Heart left ventricle (tissue), 16 donors: ENCODE results near the gene PDIA6. TPM values are rescaled to one million over a fixed set of nuclear protein-coding genes. Genes with fewer than 3 reads are reported as not detected.

Experiments used
- ATAC-seq, 4 donors: fragments of 200-7000 bp; cut with Tn5 transposase; one replicate each; pipeline ENCODE4 v1.9.1; 2020 to 2022; ENCODE audit warnings: moderate library complexity in 4 of 4, mild to moderate bottlenecking in 3 of 4, moderate number of reproducible peaks in 1 of 4
- DNase-seq, 5 donors: peaks; one replicate each; pipeline ENCODE4 v3.0.0-alpha.2; 2020
- H3K27ac ChIP-seq, 12 donors: fragments of 200-600 bp; sonication (generic) in 4 of 12; one replicate each; pipeline versions ENCODE4 v1.5.0 to v1.8.0; 2016 to 2022; ENCODE audit warnings: mild to moderate bottlenecking in 2 of 12
- H3K27me3 ChIP-seq, 9 donors: fragments of 200-600 bp; sonication (generic) in 2 of 9; one replicate each; pipeline versions ENCODE4 v1.5.1 to v1.8.0; 2016 to 2022; ENCODE audit warnings: mild to moderate bottlenecking in 3 of 9
- H3K36me3 ChIP-seq, 9 donors: fragments of 200-600 bp; sonication (generic) in 2 of 9; one replicate each; pipeline versions ENCODE4 v1.5.0 to v1.8.0; 2018 to 2022; ENCODE audit warnings: mild to moderate bottlenecking in 2 of 9
- H3K4me1 ChIP-seq, 12 donors: fragments of 200-600 bp; sonication (generic) in 4 of 12; one replicate each; pipeline versions ENCODE4 v1.5.0 to v1.8.0; 2016 to 2022; ENCODE audit warnings: mild to moderate bottlenecking in 3 of 12
- H3K4me3 ChIP-seq, 12 donors: fragments of 200-600 bp; sonication (generic) in 4 of 12; one replicate each; pipeline versions ENCODE4 v1.5.0 to v1.8.0; 2017 to 2022; ENCODE audit warnings: mild to moderate bottlenecking in 9 of 12, moderate library complexity in 4 of 12
- H3K9me3 ChIP-seq, 12 donors: fragments of 200-600 bp; sonication (generic) in 4 of 12; one replicate each; pipeline versions ENCODE4 v1.5.0 to v1.8.0; 2016 to 2022; ENCODE audit warnings: mild to moderate bottlenecking in 1 of 12
- POLR2A ChIP-seq, 2 donors: fragments of 450-650 bp; IDR thresholded peaks; one replicate each; pipeline ENCODE4 v1.6.1; 2017; ENCODE audit warnings: antibody characterized with exemption in 2 of 2, mild to moderate bottlenecking in 2 of 2, moderate library complexity in 2 of 2
- WGBS, 4 donors: extraction: QIAGEN DNeasy Blood & Tissue Kit in 2 of 4; methylation state at CpG; one replicate each; pipeline versions ENCODE4 v1.1.5 to v1.1.7; 2013 to 2018; 5-methylcytosine and 5-hydroxymethylcytosine counted together
- intact Hi-C, 10 donors: fragments of 100-400 bp; cut with DNase I; formaldehyde crosslinking; loops; one replicate each; pipeline versions ENCODE4 v1.11.1 to v1.14.2; 2022
- polyA plus RNA-seq, 2 donors: library from polyadenylated mRNA; stranded (reverse); fragments of 200-250 nt; gene quantifications; one replicate each; pipeline ENCODE4 v1.2.3, GENCODE V29; 2013
- total RNA-seq, 9 donors: library from RNA; depleted of rRNA in 2 of 9; stranded (reverse); fragments of >200 nt in 2 of 9; fragmentation: NEBNext Ultra II Directional in 3 of 9; extraction: Animal tissue kit (Norgen Biotek cat#: 25700) in 3 of 9; gene quantifications; one replicate each; pipeline versions ENCODE4 v1.1.0 to v1.2.4, GENCODE V29; 2016 to 2023
- TF ChIP-seq, protein P1 (sequence below), 12 donors: fragments of 200-600 bp; sonication (generic) in 4 of 12; IDR thresholded peaks; one replicate each; pipeline versions ENCODE4 v1.5.0 to v1.8.0; 2018 to 2022; ENCODE audit warnings: antibody characterized with exemption in 12 of 12, mild to moderate bottlenecking in 5 of 12
- donor health status: ischemic (EF 13 %, LVEDD 7.1; RV severe dilation, severe dysfunction).
- donor health status: healthy with polysubstance abuse.
- donor health status: DM: no; HTN: yes; CAD: no.
- donor health status: DM: no; HTN: no; CAD: no.
- donor health status: ischemic (EF 25% LVEDD 6.9; RV normal size, moderate dysfunction).
- donor health status: ischemic (EF 25% LVEDD 5.7; RV mildly dilated, moderate dysfunction).
- donor health status: healthy.
- donor health status: DM: yes; HTN: yes; CAD: no.
- donor health status: ischemic (EF 35%, LVEDD 5.7; RV mildly dilated, moderate dysfunction).
- donor health status: nonischemic (EF 11% LVEDD 7.7; RV severe dilation, severe dysfunction).
- donor health status: DM: yes; HTN: yes; CAD: no.
- donor health status: PGD.
- donor health status: ischemic (EF 29% LVEDD 5.4; RV normal size, mild dysfunction).
- donor health status: nonischemic (EF 23%, LVEDD 6.1; RV moderate dilation, normal function).

PDIA6 gene
- total and polyA plus RNA-seq, 11 donors: 32.0 to 402 (median 110) TPM

DNA sequence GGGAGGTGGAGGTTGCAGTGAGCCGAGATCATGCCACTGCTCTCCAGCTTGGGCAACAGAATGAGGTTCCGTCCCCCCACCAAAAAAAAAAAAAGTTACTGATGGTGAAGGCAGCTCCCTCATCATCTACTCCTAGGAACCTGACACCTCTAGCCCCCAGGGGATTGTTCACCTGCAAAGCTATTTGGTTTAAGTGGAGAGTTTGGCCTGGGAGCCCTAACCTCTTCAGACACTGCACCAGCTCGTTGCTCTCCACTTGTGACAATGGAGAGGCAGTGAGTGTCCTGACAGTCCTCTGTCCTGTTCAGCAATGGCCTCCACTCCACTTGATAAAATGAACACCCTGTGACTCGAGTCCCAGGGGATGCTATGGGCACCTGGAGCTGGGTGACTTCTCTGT lies 47.7 kb downstream of the PDIA6 start:
- TF ChIP-seq POLR2A (IDR thresholded peaks at IDR 0.05): no peak
- TF ChIP-seq, protein P1, sequence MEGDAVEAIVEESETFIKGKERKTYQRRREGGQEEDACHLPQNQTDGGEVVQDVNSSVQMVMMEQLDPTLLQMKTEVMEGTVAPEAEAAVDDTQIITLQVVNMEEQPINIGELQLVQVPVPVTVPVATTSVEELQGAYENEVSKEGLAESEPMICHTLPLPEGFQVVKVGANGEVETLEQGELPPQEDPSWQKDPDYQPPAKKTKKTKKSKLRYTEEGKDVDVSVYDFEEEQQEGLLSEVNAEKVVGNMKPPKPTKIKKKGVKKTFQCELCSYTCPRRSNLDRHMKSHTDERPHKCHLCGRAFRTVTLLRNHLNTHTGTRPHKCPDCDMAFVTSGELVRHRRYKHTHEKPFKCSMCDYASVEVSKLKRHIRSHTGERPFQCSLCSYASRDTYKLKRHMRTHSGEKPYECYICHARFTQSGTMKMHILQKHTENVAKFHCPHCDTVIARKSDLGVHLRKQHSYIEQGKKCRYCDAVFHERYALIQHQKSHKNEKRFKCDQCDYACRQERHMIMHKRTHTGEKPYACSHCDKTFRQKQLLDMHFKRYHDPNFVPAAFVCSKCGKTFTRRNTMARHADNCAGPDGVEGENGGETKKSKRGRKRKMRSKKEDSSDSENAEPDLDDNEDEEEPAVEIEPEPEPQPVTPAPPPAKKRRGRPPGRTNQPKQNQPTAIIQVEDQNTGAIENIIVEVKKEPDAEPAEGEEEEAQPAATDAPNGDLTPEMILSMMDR (IDR thresholded peaks at IDR 0.05): no peak
- no peak overlapping the region for H3K27ac ChIP-seq
- intact Hi-C loops: no loop called here
- no peaks in the 10 kb centered on the region for H3K36me3 ChIP-seq
- ATAC-seq (no peak), DNase-seq (no peak)
- H3K27me3 ChIP-seq: no peaks in the 10 kb centered on the region
- H3K4me1 ChIP-seq: peaks cover 0 to 16% (median 0%) of the 10 kb centered on the region in 12 donors
- H3K9me3 ChIP-seq: no peaks in the 10 kb centered on the region
- no peak overlapping the region for H3K4me3 ChIP-seq
- WGBS, 4 donors: 68 to 79% (median 73%) methylated on average over 4 of the region's 4 CpGs

DNA sequence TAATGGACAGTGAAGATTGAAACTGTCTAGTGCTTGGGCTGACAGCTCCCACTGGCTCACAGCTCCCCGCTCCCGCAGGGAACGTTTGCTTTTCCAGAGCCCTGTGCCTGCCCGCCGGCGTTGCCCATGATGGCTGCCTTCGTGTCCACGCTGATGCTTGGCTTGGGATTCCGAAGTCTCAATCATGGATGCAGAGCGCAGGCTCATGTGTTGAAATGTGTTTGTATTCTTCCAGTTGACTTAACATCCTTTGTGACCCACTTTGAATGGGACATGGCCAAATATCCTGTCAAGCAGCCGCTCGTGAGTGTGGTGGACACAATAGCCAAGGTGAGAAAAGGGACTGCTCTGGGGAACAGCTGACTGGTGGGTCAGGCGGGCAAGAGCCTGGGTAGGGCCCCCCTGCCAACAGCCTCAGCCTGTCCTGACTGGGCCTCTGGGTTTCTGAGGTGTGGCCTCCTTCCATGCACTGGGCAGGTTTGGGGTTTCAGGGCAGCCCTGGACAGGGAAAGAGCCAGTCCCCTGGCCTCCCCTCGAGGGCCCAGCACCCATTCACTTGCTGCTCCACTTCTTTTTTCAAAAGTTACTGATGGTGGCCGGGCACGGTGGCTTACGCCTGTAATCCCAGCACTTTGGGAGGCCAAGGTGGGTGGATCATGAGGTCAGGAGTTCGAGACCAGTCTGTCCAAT lies 48.3 kb downstream of the PDIA6 start:
- Histone ChIP-seq H3K27me3 (no peaks in the 10 kb centered on the region), H3K9me3 (no peaks in the 10 kb centered on the region), H3K36me3 (no peaks in the 10 kb centered on the region), H3K4me1 (peaks cover 0 to 16% (median 0%) of the 10 kb centered on the region in 12 donors), H3K27ac (no peak overlapping the region), H3K4me3 (no peak overlapping the region)
- DNase-seq (no peak), ATAC-seq (no peak)
- intact Hi-C loops: no loop called here
- 84 to 91% (median 85%) methylated on average over 17 to 18 of the region's 18 CpGs for WGBS, 4 donors
- TF ChIP-seq, protein P1 (IDR thresholded peaks at IDR 0.05): no peak
- no peak for TF ChIP-seq POLR2A (IDR thresholded peaks at IDR 0.05)

DNA sequence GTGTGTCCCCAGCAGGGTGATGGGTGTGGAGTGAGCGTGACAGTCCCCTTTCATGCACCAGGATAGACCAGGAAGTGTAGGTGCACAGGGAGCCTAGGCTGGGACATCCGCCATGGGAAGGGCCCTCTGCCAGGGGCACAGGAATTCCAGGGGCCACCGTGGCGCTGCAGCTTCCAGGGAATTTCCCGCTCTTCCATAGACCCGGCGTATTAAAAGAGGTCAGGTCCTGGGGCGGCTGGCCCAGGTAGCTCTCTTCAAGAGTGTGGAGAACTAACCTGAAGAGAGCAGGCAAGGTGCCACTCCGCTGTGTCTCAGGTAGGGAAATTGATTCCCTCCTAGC lies 49.2 kb downstream of the PDIA6 start:
- no peaks in the 10 kb centered on the region for H3K36me3 ChIP-seq
- no peak overlapping the region for H3K27ac ChIP-seq
- intact Hi-C loops: no loop called here
- WGBS, 4 donors: 66 to 85% (median 75%) methylated on average over 8 to 9 of the region's 9 CpGs
- DNase-seq (no peak), ATAC-seq (no peak)
- H3K9me3 ChIP-seq: no peaks in the 10 kb centered on the region
- peaks cover 0 to 16% (median 0%) of the 10 kb centered on the region in 12 donors for H3K4me1 ChIP-seq
- TF ChIP-seq POLR2A (IDR thresholded peaks at IDR 0.05): no peak
- H3K27me3 ChIP-seq: no peaks in the 10 kb centered on the region
- no peak overlapping the region for H3K4me3 ChIP-seq

DNA sequence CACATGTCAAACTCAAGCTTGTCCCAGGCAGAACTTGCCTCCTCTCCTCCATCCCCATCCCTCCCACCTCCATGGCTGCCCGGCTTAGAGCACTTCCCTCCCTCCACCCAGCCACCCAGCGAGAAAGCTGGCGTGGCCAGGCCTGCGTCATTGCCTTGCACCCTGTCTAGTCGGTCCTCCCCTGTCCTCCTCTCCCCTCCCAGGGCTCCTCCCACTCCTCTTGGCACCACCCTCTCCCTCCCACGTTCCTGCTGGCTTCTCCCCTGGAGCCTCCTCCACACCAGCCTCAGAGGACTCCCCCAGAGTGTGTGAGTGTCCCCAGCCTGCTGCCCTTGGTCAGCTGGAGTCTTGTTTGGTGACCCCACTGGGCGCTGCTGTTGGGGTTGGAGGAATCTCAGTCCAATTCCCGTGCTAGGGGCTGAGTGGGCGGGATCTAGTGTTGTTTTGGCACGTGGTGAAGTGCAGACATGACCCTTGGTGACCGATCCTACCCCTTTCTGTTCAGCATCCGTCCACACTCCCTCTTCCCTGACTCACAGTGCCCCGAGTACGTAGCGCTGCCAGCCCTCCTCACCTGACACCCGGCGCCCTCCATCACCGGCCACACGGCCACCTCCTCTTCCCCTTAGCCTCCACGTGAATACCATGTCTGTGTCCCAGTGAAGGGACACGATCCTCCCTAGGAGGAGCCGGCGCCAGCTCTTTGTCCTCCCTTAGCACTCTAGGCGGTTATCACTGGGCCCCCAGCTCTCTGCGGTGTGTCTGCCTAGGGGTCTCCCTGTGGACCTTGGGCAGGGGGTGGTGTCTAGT lies 49.7 kb downstream of the PDIA6 start:
- H3K9me3 ChIP-seq: no peaks in the 10 kb centered on the region
- peak overlapping the region in 5 of 12 donors; percentile 4 to 19 (median 18) for H3K4me3 ChIP-seq
- H3K27me3 ChIP-seq: no peaks in the 10 kb centered on the region
- H3K4me1 ChIP-seq: peaks cover 0 to 11% (median 0%) of the 10 kb centered on the region in 12 donors
- no peaks in the 10 kb centered on the region for H3K36me3 ChIP-seq
- TF ChIP-seq, protein P1 (IDR thresholded peaks at IDR 0.05): no peak
- TF ChIP-seq POLR2A (IDR thresholded peaks at IDR 0.05): no peak
- DNase-seq: peak in 4 of 5 donors; percentile 30 to 82 (median 40)
- intact Hi-C loops: no loop called here
- H3K27ac ChIP-seq: no peak overlapping the region
- 18 to 35% (median 23%) methylated on average over 23 to 25 of the region's 25 CpGs for WGBS, 4 donors
- peak; percentile 58 to 90 (median 82) for ATAC-seq
